NCI-H82 treated with DMSO at 0.1 percent for 48 hours (cell line): ENCODE data around the gene NNT.
"Not testable (repeated sequence)": the region's sequence is repeated elsewhere in the genome, so short reads cannot be mapped to it uniquely, and the experiment has no call there.

ENCODE experiments used
- DNase-seq: peaks from one replicate; lab custom pipeline; 2025; ENCODE audit not compliant: unreplicated experiment; lab: John Stamatoyannopoulos, UW

The NNT gene

DNA sequence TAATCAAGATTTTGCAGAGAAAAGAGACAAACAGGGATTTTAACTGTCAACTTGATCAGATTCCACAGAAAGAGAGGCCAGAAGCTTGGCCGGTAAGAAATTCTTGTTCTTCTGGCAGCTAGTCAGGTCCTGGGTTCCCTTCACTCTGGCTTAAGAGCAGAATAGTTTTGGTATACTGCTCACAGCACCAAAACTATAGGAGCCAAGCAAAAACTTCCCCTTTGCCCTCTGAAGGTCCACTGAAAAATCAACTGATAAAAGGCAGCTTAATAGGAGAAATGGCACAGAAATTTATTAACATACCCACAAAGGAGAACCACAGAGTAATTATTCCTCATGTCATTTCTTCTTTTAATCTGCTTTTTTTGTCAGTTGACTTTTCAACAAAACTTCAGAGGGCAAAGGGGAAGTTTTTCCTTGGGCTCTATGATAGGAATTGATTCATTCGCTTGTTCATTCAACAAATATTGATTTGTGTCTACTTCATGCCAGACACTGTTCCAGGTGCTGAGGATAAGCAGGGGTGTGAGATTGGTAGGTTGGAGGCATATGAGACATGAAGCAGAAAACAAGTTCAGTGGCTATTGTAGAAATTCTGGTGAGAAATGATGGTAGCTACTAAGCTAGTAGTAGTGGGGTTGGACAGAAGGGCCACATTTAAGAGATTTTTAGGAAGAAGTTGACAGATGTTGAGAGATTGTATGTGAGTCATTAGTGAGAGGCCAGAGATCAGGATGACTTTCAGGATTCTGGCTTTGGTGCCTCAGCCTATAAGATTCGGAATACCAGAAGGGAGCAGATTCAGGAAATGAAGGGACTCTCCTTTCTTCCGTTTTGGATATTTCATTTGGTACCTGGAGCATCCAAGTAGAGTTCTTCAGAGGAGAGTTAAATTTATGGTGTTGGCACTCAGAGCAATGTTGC is 20.6 kb upstream of the NNT start:
- DNase-seq: no peak

DNA sequence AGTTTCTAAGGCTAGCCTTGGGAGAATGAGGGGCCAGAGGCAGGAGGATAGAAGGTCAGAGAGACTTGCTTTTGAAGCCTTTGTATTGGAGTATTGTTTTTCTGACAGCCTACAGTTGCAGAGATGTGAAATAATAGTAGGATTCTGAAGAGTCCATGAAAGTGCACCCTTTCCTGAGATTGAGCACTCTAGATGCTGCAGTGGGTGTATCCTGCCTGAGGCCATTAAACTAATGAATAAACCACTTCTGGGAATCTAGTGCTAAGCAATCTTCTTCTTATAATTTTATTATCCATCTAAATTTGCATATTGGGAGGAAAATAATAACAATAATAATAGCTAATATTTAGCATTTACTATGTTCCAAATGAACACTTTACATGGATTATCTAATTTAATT is 19.3 kb upstream of the NNT start:
- no peak for DNase-seq

DNA sequence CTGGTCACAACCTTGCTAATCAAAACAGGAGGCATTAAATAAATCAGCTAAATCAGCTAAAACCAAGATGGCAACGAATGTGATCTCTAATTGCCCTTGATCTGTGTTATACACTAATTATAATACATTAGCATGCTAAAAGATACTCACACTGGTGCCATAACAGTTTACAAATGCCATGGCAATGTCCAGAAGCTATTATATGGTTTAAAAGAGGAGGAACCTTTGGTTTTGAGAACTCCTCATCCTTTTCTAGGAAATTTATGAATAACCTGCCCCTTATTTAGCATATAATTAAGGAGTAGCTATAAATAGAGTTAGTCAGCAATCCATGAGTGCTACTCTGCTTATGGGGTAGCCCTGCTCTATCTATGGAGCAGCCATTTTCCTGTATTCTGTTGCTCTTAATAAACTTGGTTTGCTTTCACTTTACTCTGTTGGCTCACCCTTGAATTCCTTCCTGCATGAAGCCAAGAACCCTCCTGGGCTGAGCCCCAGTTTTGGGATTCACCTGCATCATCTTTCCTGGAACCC is 18.7 kb upstream of the NNT start:
- DNase-seq: no peak

GRCh38 chr5:43588842-43589241 is 14.1 kb upstream of the NNT start:
- DNase-seq: no peak

DNA sequence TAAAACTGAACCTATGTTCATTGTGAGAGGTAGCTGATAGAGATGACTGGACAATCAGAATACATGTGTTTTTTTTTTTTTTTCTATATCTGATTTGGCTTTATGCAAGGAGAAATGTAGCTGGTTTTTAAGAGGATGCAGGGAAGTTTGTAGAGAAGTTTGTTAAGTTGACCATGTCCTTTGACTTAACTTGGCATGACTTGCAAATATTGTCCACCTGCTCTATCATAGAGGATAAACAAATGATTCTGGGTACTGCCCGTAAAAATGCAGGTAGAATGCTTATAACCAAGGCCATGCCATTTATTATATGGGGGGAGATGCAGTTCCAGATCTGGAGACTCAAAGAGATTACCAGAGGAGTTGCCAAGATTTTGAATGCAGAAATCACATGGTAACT is 13.7 kb upstream of the NNT start:
- no peak for DNase-seq

- no peak for DNase-seq
Measured at GRCh38 chr5:43590700-43591099, 12.3 kb upstream of the NNT start.

DNA sequence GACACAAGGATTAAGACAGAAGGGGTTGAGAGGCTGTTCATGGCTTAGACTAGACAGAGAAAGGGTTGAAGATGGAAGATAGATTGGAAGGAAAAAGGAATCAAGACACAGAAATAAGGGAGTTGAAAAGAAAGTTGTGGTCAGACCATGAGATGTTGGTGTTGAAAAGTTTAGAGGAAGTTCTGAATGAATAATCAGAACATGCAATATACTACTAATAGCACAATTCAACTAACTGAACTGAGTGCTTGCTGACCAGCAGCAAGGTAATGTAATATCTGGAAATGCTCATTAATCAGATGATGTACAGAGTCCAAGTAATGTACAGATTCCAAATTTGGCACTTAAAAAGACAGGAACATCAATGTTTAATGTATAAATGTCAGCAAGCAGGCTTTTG is 10.6 kb upstream of the NNT start:
- no peak for DNase-seq

DNA sequence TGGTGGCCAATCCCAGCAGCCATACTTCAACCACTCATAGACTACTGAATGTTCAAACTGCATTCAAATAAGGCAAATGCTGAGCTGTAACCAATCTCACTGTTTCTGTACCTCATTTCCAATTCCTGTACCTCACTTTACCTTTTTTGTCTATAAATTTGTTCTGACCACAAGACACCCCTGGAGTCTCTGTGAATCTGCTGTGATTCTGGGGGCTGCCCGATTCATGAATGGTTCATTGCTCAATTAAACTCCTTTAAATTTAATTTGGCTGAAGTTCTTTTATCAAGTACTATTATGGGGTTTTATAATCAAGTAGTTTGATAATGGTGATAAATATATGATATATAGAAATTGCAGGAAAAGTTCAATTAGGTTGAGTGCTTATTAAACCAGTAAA is 4.1 kb upstream of the NNT start:
- DNase-seq: not testable (repeated sequence)

GRCh38 chr5:43601454-43602260 is 1.3 kb upstream of the NNT start:
- peak; percentile 9 for DNase-seq

GRCh38 chr5:43603344-43604217 is 601 bp downstream of the NNT start:
- no peak for DNase-seq

DNA sequence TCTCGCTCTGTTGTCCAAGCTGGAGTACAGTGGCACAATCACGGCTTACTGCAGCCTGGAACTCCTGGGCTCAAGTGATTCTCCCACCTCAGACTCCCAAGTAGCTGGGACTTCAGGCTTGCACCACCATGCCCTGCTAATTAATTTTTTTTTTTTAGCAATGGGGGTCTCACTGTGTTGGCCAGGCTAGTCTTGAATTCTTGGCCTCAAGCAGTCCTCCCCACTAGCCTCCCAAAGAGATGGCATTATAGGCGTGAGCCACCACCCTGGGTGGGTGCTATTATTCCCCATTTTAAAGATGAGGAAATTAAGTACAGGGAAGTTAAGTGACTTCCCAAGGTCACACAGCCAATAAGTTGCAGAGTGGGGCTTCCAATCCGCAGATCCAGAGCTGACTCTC is 1.7 kb downstream of the NNT start:
- DNase-seq: no peak

GRCh38 chr5:43606351-43606750 is 3.4 kb downstream of the NNT start:
- DNase-seq: no peak

- no peak for DNase-seq
Measured at GRCh38 chr5:43608406-43608805, 5.4 kb downstream of the NNT start.

- DNase-seq: no peak
Measured at GRCh38 chr5:43609752-43610151, 6.8 kb downstream of the NNT start.

DNA sequence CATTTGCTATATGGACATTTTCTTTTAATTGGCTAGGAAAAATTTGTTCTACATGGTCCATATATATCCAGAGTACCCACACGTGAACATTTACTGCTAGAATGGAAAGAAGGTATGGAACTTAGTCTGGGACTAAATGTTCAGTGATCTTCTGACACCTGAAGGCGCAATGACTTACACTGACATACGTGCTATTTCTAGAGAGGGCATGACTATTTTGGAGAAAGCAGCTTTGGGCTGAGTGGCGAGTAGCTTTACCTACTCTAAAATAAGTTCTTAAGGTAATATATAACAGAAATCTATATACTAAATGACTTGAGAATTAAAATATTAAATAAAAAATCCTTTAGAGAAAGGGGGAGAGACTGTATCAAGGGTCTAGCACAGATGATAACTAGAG is 10.4 kb downstream of the NNT start:
- DNase-seq: no peak

DNA sequence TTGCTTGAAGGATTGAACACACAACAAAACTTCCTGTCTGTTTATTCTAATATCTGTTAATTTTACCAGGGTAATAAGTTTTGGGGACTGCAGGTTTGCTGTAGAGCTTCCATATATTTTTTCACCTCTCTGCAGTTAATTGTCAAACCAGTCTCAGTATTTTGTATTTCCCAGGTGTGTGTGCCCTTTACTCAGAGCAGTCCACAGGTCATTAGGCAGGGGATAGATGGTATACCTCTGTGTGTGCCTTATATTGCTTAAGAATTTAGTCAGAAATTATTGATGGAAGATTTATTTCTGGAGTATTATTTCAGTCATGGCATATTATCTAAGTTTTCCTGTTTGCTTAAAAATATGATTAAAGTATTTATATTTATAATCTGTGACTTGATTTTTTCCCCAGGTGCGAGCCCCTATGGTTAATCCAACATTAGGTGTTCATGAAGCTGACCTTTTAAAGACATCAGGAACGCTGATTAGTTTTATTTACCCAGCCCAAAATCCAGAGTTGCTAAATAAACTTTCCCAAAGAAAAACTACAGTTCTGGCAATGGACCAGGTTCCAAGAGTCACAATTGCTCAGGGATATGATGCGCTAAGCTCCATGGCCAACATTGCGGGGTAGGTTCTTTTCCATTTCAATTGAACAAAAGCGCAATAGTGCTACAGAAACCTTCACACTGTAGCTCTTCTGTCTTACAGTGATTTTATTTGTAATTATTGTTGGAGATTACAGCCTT is 12.6 kb downstream of the NNT start:
- DNase-seq: no peak

GRCh38 chr5:43616535-43616934 is 13.6 kb downstream of the NNT start:
- no peak for DNase-seq

DNA sequence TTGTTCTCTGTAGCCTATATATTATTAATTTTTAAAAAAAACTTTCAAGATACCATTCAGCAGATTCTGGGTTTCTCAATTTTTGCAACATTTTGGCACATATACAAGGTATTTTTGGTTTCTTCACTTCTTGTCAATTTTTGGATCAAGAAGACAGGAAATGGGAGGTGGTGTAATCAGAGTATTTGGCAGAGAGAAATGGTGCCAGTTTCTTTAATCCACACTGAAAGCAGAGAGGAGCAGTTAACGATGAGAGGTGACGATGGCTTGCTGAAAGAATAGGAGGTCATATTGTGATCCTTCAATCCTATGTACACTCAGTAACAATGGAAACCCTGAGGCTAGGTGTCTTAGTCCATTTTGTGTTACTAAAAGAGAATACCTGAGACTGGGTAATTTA is 16.4 kb downstream of the NNT start:
- no peak for DNase-seq

- DNase-seq: no peak
Measured at GRCh38 chr5:43619911-43620310, 16.9 kb downstream of the NNT start.

GRCh38 chr5:43620944-43621505 is 18.0 kb downstream of the NNT start:
- no peak for DNase-seq
